ENCODE results near the gene CCDC158.
"Not testable (repeated sequence)": the region's sequence is repeated elsewhere in the genome, so short reads cannot be mapped to it uniquely, and the experiment has no call there.

The CCDC158 gene

GRCh38 chr4:76430519-76431388, 9.8 kb upstream of the CCDC158 start:
- peak; percentile 44 for DNase-seq (ENCODE audit: low spot score)
- no peak for FAIRE-seq

- no peak for DNase-seq (ENCODE audit: low spot score)
- FAIRE-seq, result no peak
Measured at GRCh38 chr4:76429636-76430035, 8.7 kb upstream of the CCDC158 start.

- no peak for FAIRE-seq
- no peak for DNase-seq (ENCODE audit: low spot score)
Measured at GRCh38 chr4:76426272-76426671, 5.3 kb upstream of the CCDC158 start.

GRCh38 chr4:76423159-76423558, 2.2 kb upstream of the CCDC158 start:
- DNase-seq (ENCODE audit: low spot score); FAIRE-seq: not testable (repeated sequence)

- no peak for FAIRE-seq
- no peak for DNase-seq (ENCODE audit: low spot score)
Measured at GRCh38 chr4:76420188-76420761, 666 bp downstream of the CCDC158 start.

GRCh38 chr4:76410636-76411035, 10.3 kb downstream of the CCDC158 start:
- DNase-seq (ENCODE audit: low spot score), result no peak
- FAIRE-seq, result no peak

- no peak for FAIRE-seq
- DNase-seq (ENCODE audit: low spot score), result no peak
Measured at GRCh38 chr4:76407440-76408119, 13.4 kb downstream of the CCDC158 start.

- DNase-seq (ENCODE audit: low spot score), result no peak
Measured at GRCh38 chr4:76406081-76406480, 14.9 kb downstream of the CCDC158 start.

GRCh38 chr4:76401654-76402053, 19.3 kb downstream of the CCDC158 start:
- FAIRE-seq, result no peak

More at GRCh38 chr4:76406081-76406480, 14.9 kb downstream of the CCDC158 start:
- no peak for FAIRE-seq

GRCh38 chr4:76388160-76388908, 32.6 kb downstream of the CCDC158 start:
- DNase-seq (ENCODE audit: low spot score) (peak; percentile 27), FAIRE-seq (no peak)

More at GRCh38 chr4:76401654-76402053, 19.3 kb downstream of the CCDC158 start:
- DNase-seq (ENCODE audit: low spot score), result no peak

GRCh38 chr4:76386566-76387305, 34.2 kb downstream of the CCDC158 start:
- DNase-seq (ENCODE audit: low spot score) (no peak), FAIRE-seq (no peak)

- DNase-seq (ENCODE audit: low spot score), result no peak
- no peak for FAIRE-seq
Measured at GRCh38 chr4:76385974-76386373, 35.0 kb downstream of the CCDC158 start.

- DNase-seq (ENCODE audit: low spot score) (no peak), FAIRE-seq (no peak)
Measured at GRCh38 chr4:76384052-76384451, 36.9 kb downstream of the CCDC158 start.

GRCh38 chr4:76383001-76383400, 37.9 kb downstream of the CCDC158 start:
- DNase-seq (ENCODE audit: low spot score), result no peak

GRCh38 chr4:76381986-76382385, 39.0 kb downstream of the CCDC158 start:
- FAIRE-seq (no peak), DNase-seq (ENCODE audit: low spot score) (no peak)

More at GRCh38 chr4:76383001-76383400, 37.9 kb downstream of the CCDC158 start:
- FAIRE-seq, result no peak

- no peak for FAIRE-seq
- no peak for DNase-seq (ENCODE audit: low spot score)
Measured at GRCh38 chr4:76380561-76380960, 40.4 kb downstream of the CCDC158 start.

GRCh38 chr4:76377911-76378310, 43.0 kb downstream of the CCDC158 start:
- DNase-seq (ENCODE audit: low spot score) (peak; percentile 31), FAIRE-seq (no peak)

- DNase-seq (ENCODE audit: low spot score), result no peak
- no peak for FAIRE-seq
Measured at GRCh38 chr4:76377481-76377901, 43.5 kb downstream of the CCDC158 start.

GRCh38 chr4:76376534-76376933, 44.4 kb downstream of the CCDC158 start:
- no peak for DNase-seq (ENCODE audit: low spot score)
- FAIRE-seq, result no peak

- DNase-seq (ENCODE audit: low spot score), result no peak
- FAIRE-seq, result no peak
Measured at GRCh38 chr4:76375703-76376102, 45.2 kb downstream of the CCDC158 start.

- no peak for FAIRE-seq
- DNase-seq (ENCODE audit: low spot score), result no peak
Measured at GRCh38 chr4:76374798-76375197, 46.1 kb downstream of the CCDC158 start.

All from urothelium cell line (cell line).